Measurements from ENCODE around the gene DMP1.
"Not testable (repeated sequence)": the region's sequence is repeated elsewhere in the genome, so short reads cannot be mapped to it uniquely, and the experiment has no call there.

Gene DMP1

GRCh38 chr4:87690947-87691346, 40.9 kb downstream of the DMP1 start:
- DNase-seq, result not testable (repeated sequence)

DNA sequence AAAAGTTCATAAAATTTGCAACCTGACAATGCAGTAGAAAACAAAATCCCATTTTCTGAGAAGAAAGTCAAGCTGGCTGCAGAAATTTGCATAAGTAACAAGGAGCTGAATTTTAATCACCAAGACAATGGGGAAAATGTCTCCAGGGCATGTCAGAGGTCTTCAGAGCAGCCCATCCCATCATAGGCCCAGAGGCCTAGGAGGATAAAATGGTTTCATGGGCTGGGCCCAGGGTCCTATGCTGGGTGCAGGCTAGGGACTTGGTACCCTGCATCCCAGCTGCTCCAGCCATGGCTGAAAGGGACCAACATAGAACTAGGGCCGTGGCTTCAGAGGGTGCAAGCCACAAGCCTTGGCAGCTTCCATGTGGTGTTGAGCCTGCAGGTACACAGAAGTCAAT, 42.0 kb downstream of the DMP1 start:
- DNase-seq, result not testable (repeated sequence)

- DNase-seq, result no peak
Observed at GRCh38 chr4:87697272-87697671, 47.2 kb downstream of the DMP1 start.

GRCh38 chr4:87697945-87698344, 47.9 kb downstream of the DMP1 start:
- no peak for DNase-seq

- no peak for DNase-seq
Observed at GRCh38 chr4:87698394-87698793, 48.3 kb downstream of the DMP1 start.

- no peak for DNase-seq
Observed at GRCh38 chr4:87704001-87704400, 53.9 kb downstream of the DMP1 start.

- no peak for DNase-seq
Observed at GRCh38 chr4:87707279-87707918, 57.3 kb downstream of the DMP1 start.
